ENCODE results near the gene GRPEL1.

The GRPEL1 gene

DNA sequence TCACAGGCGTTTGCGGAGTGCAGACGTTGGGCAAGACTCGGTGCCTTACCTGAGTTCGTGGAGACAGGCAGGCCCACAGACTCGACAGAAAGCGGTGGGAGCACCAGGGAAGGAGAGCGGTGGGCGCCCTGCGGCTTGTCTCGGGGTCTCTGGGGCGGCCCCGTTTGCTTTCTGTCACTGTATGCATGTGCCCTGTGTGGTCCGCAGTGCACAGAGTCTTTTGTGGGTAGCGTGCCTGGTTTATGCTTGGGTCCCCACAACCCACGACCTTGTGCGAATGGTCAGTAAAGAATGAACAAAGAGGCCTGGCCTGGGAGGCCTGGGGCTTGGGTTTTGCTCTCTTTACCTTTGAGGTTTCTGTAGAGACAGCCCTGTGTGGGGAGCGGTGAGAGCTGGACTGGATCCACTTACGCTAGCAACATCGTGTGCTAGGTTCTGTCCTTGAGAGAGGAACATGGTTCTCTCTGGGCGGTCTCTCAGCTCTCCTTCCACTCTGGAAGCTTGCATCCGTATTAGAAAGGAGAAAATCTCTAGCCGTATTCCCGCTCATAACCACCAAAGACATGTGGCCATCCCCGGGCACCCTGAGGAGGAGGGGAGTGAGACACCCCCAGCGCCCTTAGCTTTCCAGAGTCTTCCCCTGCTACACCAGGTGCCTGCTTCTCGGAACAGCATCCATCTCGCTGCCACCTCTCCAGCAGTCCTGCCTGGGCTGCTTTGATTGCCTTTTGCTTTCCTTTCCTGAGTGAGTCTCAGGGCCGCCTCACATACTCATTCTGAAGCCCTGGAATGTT is 23.5 kb downstream of the GRPEL1 start:
- peak; percentile 20 for DNase-seq (ENCODE audit: low read depth)

DNA sequence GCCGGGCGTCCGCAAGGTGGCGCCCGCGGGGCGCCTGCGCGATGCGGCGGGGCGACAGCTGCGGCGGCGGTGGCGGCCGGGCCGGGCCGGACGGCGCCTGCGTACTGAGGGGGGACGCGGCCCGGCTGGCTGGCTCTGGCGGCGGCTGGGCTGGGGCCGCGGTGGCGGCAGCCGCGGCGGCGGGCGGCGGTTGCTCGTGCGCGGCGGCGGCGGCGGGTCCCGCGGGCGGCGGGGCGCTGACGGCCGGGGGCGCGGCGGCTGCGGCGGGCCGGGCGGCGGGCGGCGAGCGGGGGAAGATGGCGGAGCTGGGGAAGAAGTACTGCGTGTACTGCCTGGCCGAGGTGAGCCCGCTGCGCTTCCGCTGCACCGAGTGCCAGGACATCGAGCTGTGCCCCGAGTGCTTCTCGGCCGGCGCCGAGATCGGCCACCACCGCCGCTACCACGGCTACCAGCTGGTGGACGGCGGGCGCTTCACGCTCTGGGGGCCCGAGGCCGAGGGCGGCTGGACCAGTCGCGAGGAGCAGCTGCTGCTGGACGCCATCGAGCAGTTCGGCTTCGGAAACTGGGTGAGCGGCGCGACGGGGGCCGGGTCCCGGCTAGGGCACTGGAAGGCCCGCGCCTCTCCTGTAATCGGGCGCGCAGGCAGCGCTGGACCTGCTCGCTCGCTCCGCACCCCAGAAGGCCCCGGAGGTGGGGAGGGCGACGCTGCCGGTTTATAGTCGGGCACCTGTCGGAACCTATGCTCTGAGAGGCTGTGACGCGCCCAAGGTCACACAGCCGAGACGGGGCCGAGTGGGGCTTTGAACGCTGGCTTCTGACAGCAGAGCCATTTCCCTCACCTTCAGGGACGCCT is 24.4 kb downstream of the GRPEL1 start, which contains the start of gene TADA2B:
TSS of gene TADA2B (plus strand) at position 89 of the 853 bp plus-strand sequence. CDS start at position 297, 208 bp downstream.
- DNase-seq (ENCODE audit: low read depth): peak; percentile 47

- peak; percentile 97 for DNase-seq (ENCODE audit: low read depth)
Observed at GRCh38 chr4:7042503-7043283, 25.2 kb downstream of the GRPEL1 start.

DNA sequence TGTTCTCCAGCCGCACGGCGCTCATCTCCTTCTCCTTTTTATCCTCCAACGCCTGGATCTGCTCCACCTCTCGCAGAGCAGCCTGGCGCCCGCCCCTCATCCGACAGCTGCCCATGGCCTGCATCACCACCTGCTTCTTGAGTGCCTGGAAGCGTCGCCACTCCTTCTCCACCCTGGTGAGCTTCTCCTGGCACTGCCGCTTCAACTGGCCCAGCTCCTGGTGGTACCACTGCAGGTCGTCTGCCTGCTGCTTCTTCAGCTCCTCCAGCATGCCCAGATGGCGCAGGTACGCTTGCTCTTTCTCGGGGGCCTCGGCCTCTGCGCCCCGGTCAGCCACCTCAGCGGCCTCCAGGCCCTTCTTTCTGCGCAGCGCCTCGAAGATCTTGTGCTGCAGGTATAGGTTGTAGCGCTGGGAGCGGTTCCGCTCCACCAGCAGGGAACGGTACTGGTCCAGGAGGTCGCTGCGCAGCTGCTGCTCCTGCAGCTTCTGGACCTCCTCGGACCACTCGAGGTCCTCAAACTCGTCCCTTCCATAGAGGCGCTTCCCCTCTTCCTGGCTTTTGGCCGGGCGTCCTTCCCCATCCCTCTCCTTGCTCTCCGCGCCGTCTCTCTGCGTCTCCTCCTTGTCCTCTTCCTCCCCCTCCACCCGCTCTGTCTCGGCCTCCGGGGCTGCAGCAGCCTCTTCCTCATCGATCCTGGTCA is 25.9 kb downstream of the GRPEL1 start:
- no peak for DNase-seq (ENCODE audit: low read depth)

DNA sequence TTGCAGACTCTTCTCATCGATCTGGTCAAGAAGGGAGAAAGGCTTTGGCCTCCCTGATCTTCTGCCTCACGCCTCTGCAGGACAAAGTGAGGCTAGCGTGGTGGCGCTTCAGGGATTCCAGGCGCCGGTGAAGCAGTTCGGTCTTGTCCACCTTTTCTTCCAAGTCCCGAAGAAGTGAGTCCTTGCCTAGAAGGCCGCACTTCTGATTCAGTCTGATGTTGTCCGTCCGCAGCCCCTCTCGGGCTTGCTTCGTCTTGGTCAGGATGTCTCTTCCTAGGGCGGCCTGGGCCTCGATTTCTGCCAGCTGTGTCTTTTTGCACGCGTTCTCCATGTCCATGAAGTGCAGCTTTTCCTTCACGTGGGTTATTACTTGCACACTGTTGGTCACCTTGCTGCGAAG is 26.6 kb downstream of the GRPEL1 start:
- no peak for DNase-seq (ENCODE audit: low read depth)

- DNase-seq (ENCODE audit: low read depth): no peak
Observed at GRCh38 chr4:7040765-7041164, 27.1 kb downstream of the GRPEL1 start.

- DNase-seq (ENCODE audit: low read depth): no peak
Observed at GRCh38 chr4:7037425-7037824, 30.4 kb downstream of the GRPEL1 start.

- DNase-seq (ENCODE audit: low read depth): peak; percentile 55
Observed at GRCh38 chr4:7034262-7035081, 33.4 kb downstream of the GRPEL1 start.

DNA sequence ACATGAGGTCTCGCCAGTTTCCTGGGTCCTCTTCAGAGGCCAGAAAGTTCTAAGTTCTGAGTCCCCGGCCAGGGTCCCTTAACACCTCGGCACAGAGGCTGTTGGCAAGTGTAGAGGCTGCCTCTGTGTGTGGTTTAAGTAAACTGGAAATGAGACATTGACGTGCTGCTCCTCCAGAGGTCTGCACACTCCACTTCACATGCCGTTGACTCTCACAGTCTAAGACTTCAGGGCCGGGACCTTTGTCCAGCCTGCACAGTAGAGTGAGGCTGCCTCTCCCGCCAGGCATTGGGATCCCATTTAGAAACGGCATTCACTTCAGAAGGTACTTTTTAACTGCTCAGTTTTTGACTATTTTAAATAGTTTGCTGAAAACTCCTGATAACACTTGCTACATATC is 35.3 kb downstream of the GRPEL1 start:
- no peak for DNase-seq (ENCODE audit: low read depth)

DNA sequence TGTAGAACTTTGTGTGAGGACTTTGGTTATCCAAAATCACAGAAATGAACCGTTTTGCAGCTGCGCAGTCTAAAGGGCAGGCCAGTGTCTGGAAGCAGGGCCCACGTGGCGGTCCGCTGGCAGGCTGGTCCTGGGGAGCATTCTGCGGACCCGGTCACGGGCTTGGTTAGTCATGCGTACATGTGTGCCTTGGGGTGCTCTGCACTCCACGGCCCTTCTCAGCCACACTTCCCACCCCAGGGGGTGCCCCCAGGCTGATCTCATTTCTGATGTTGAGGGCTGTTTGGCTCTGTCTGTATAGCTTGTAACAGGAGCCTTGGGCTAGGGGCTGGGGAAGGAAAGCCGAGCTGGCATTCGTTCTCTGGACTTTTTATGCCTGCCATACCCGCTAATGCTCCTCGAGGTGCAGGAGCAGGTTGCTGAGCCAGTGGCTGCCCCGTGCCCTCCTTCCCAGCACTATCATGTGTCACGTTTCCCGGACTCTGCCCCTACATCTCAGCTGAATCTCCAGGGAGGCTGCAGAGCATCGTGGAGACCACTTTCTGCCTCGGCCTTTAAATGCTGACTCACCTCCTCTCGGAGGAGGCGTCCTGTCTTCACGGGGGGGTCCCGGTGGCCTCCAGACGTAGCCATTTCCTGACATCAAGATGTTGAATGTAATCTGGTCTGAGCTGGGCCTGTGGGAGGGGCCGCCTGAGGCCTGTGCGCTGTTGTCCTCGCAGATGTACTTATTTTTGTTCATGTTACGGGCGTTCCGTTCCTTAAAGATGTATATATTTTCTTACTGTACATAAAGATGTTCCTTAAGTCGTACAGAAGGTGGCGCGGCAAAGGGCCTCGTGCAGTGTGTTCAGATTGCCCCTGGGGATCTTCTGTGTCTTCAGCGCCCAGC is 36.1 kb downstream of the GRPEL1 start:
- no peak for DNase-seq (ENCODE audit: low read depth)

DNA sequence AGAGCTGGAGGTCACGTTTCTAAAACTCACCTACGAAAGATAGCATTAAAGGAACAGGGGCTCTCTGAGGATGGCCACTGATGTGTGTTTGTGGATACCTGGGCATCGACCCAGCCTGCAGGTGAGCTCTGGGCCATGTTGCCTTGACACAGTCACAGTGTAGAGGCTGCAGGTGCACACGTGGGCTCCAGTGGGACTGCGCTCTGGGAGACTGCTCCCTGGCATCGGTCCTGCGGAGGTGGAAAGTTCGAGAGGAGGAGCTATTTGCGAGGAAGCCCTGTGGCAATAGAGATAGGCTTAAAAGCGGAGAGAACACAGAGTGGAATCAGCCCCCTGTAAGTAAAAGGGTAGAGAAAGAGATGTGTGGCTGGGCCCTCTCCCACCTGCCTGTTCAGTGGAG is 37.0 kb downstream of the GRPEL1 start:
- no peak for DNase-seq (ENCODE audit: low read depth)

DNA sequence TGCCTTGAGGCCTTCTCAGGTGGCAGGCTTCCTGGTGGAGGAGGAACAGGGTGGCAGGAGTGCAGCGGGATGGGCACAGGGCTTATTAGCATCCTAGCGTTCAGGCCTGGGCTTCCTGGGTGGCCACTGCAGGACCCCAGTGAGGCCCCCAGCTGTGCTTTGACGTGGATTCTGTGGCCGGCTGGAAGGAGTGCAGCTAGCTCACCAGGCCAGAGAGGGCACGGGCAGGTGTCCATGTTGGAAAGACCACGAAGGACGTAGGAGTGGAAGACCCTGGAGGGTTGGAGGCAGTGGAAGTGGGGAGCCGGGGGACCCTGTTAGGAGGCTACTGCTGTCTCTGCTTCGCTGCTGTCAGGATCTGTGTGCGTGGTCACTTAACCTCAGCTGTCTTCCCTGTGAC is 37.9 kb downstream of the GRPEL1 start:
- DNase-seq (ENCODE audit: low read depth): no peak

GRCh38 chr4:7029212-7029611 is 38.7 kb downstream of the GRPEL1 start:
- no peak for DNase-seq (ENCODE audit: low read depth)

DNA sequence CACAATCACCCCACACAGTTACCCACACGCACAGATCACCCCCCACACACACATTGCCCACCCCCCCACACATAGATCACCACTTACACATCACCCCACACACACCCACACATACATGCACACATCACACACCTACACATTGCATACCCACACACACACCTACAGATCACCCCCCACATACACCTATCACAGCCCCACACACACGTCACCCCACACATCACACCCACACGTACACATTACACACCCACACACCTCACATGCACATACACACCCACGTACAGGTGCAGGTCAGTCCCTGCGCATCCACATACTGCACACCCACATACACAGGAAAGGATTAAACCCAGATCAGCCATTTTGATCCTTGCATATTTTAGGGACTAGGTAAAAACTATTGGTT is 40.0 kb downstream of the GRPEL1 start:
- DNase-seq (ENCODE audit: low read depth): no peak

GRCh38 chr4:7027284-7027683 is 40.6 kb downstream of the GRPEL1 start:
- DNase-seq (ENCODE audit: low read depth): no peak

- DNase-seq (ENCODE audit: low read depth): no peak
Observed at GRCh38 chr4:7026107-7026506, 41.8 kb downstream of the GRPEL1 start.

DNA sequence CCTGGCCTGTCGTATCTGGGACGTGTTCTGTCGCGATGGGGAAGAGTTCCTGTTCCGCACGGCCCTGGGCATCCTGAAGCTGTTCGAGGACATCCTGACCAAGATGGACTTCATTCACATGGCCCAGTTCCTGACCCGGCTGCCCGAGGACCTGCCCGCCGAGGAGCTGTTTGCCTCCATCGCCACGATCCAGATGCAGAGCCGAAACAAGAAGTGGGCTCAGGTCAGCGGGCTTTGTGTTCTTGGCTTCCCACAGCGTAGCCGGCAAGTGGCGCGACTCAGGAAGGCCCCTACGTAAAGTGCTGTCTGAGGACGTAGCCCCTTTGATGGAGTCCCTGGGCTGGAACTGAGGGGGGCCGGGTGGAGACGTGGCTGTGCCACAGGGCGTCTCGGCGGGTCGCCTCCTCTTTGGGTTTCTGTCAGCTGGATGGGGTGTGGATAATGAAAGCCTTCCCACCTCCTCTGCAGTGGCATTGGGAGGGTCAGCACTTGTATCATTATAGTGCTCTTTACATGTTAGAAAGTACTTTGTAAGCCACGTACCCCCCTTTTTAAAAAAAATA is 42.7 kb downstream of the GRPEL1 start:
- DNase-seq (ENCODE audit: low read depth): no peak

GRCh38 chr4:7024336-7024890 is 43.5 kb downstream of the GRPEL1 start:
- no peak for DNase-seq (ENCODE audit: low read depth)

GRCh38 chr4:7023901-7024300 is 44.0 kb downstream of the GRPEL1 start:
- DNase-seq (ENCODE audit: low read depth): no peak
